HG03025 (cell line): ENCODE data around the gene IFIT5.
"Not testable (repeated sequence)": the region's sequence is repeated elsewhere in the genome, so short reads cannot be mapped to it uniquely, and the experiment has no call there.

ENCODE experiments used
- ATAC-seq: cut with Tn5 transposase; IDR thresholded peaks from one replicate; pipeline ENCODE4 v1.9.1; 2021; ENCODE audit warnings: mild to moderate bottlenecking, moderate library complexity; ENCODE audit not compliant: unreplicated experiment, low FRiP score

Gene IFIT5

GRCh38 chr10:89414146-89414878, at the start of gene IFIT5:
Gene IFIT5, plus strand, starts transcription at chr10:89414568. Its CDS starts 231 bp downstream, at chr10:89414799.
- peak; percentile 84 for ATAC-seq

- no peak for ATAC-seq
These were observed 46.8 kb upstream of the IFIT5 start for GRCh38 chr10:89367529-89367928.

DNA sequence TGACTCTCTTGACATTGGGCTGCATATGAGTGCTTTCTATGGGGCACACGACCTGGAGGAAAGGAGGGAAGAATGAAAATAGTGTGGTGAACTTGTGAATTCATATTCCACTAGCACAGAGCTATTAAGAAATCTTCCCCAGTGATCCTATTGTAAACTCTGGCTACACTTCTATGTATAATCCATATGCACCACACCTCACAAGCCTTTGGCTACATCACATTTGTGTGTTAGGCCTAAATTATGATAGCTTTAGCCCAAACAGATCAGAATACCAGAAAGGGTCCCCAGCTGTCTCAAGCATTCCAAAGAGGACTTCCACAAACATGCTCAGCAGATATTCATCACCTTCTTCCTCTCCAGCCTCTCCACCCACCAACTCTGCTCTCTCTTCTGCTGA, 46.2 kb upstream of the IFIT5 start:
- ATAC-seq, result no peak

- ATAC-seq, result no peak
These were observed 44.9 kb upstream of the IFIT5 start for GRCh38 chr10:89369156-89370105.

DNA sequence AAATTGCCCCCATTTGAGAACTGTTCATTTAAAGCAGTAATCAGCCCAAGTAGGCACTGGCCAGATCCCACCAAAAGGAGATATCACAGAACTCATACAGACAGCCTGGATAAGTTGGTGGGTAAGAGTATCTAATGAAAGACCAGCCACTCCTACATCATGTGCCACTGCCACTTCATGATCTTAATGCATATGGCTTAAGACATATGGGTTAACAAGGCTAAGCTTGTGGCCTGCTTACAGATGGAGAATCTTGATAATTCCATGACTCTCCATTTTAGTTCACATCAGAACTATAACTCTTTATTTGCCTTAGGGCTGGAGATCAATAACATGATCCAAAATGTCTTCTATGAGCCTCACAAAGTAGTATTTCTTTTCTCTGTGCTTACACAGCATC, 43.3 kb upstream of the IFIT5 start:
- ATAC-seq, result no peak

- ATAC-seq, result no peak
These were observed 42.4 kb upstream of the IFIT5 start for GRCh38 chr10:89371987-89372386.

- ATAC-seq, result no peak
These were observed 40.3 kb upstream of the IFIT5 start for GRCh38 chr10:89373916-89374711.

DNA sequence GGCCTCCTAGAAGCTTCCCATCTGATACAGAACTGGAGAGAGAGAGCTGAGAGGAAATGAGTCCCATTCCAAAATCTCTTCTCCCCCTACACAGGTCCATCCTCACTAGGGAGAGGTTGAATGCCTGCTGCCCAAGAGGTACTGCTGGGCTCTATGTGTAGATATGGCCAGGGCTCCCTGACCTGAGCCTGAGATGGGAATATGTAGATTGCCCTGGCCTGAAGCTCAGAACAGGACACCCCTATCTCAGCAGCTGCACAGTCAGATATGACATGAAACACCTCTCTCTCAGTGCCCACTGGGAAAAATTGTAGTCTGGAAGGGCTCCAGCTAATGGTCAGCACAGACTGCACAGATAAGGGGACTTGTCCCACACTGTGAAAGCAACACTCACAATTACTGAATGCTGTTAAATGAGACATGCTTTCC, 39.6 kb upstream of the IFIT5 start:
- no peak for ATAC-seq

DNA sequence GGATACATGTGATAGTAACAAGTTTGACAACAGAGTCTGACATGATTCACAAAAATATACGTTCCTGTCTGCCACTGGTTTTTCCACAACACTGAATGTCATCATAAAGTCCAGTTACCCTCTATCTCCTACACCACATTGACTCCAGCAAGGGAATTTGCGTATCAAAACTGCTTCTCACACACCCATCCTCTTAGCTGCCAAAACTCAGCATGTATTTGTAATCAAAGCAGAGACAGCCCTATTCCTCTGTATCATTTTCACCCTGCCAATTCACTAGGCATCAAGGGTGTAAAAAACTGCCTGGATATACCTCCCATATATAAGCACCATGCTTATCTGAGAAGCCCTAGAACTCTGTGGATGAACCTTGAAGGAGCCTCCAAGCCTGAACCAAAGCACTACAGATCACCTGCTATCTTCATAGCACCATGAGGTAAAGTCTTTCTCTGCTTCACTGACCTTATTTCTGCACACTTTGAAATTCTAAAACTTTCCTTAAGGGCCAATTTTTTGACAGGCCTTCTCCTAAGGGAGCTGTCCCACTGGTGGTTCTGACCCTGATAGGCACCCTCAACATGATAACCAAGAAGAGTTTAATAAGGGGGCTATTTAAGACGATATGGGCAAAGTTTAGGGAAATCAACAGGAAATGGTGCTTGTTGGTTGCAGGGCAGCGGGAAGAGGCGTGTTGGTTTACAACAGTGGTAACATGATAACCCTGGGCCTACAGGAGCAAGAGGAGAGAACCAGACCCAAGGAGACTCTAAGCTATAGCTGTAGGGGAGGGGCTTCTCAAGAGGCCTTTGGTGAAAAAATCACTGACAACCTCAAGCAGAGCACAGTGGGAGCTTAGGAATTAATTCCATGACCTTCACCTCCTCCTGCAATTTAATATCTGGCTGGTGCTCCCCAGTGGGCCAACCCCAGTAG, 36.4 kb upstream of the IFIT5 start, which contains the start of gene IFIT1B:
Gene IFIT1B, plus strand, starts transcription at position 352 of the 933 bp plus-strand sequence. Its CDS starts 80 bp downstream, at position 432.
- ATAC-seq, result no peak

DNA sequence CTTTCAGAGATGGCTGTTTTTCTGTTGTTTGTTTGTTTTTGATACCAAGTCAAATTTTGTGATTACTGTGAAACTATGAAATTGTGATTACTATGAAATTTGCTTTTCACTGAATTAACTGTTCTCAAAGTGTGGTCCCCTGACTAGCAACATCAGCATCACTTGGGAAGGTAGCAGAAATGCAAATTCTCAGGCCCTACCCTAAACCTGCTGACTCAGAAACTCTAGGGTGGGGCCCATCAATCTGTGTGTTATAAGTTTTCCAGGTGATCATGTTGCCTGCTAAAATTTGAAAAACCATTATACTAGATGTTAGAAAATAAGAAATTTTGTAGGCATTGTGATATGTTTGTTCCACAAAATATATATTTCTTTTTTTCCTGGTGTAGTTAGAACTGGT, 35.3 kb upstream of the IFIT5 start:
- no peak for ATAC-seq

DNA sequence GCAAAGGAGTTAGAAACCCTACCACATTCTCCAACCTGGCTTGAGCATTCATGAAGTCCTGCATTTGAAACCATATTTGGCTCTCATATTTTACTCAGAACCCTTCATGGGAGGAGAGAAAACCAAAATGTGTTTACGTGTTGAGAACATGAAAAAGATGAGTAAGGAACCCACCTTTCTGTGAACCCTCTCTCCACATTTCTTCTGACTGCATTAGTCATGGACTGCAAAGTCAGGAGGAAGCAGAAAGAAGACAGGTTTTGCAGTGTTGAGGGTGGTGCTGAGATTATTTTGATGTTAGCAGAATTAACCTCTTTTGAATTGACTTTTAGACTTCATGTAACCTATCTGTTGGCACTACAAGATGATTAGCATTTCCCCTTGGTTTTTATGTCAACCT, 31.6 kb upstream of the IFIT5 start:
- no peak for ATAC-seq

GRCh38 chr10:89384474-89385340, 29.7 kb upstream of the IFIT5 start:
- ATAC-seq, result no peak

GRCh38 chr10:89388806-89389205, 25.6 kb upstream of the IFIT5 start:
- ATAC-seq, result no peak

- no peak for ATAC-seq
These were observed 25.1 kb upstream of the IFIT5 start for GRCh38 chr10:89389254-89389653.

DNA sequence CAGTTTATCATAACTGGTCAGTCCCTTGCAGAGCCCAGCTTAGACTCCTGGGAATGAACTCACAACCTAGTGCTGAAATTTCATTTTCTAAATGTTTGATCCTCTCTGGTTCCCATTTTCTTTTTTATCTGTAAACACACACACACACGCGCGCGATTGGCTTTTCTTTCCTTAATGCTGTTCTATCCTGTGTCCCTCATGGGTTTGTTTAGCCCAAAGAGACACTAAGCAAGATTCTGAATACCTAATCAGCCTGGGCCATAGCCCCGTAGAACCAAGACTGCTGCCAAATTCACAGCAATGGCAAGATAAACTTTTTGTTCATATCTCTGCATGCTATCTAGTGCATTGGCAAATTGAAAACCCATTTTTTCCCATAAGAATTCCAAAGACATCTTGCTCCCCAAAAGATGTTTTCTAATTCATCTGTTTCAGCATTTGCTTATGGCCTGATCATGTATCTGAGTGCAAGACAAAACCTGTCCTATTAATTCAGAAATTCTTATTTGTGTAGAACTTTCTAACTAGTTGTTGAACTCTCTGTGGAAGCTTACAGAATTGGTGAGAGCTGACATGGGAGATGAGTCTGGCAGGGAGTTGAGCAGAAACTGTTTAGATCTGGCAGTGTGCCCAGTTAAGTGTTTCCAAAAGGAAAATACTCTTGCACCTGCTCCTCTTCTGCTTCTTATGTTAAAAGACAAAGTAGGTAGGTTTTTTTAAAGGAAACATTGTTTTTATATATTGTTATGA, 23.7 kb upstream of the IFIT5 start:
- ATAC-seq, result no peak

DNA sequence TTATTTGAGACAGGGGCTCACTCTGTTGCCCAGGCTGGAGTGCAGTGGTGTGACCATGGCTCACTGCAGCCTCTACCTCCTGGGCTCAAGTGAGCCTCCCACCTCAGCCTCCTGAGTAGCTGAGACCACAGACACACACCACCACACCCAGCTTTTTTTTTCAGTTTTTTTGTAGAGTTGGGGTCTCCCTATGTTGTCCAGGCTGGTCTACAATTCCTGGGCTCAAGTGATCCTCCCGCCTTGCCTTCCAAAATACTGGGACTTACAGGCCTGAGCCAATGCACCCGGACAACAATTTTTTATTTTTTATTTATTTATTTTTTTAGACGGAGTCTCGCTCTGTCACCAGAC, 23.2 kb upstream of the IFIT5 start:
- ATAC-seq, result not testable (repeated sequence)

GRCh38 chr10:89391907-89392756, 22.2 kb upstream of the IFIT5 start, which contains the start of gene IFIT1:
Gene IFIT1, plus strand, starts transcription at chr10:89392623. Its CDS starts 90 bp downstream, at chr10:89392713.
- peak; percentile 88 for ATAC-seq
